Endometrial microvascular endothelial cells (primary cell): ENCODE measurements around the gene PIP4K2C. TPM values are rescaled to one million over a fixed set of nuclear protein-coding genes. Genes with fewer than 3 reads are reported as not detected.

Experiments
- in situ Hi-C: cut with HindIII; loops from 2 replicates; pipeline ENCODE4 v1.10.0; 2017; ENCODE audit warnings: low sequenced_read_pairs, low pct_unique_long_range_greater_than_20kb; ENCODE audit errors: inconsistent ontology term
- total RNA-seq: library from RNA; depleted of rRNA; stranded (reverse); fragments of >200 nt; gene quantifications from one replicate; pipeline ENCODE4 v1.2.3, GENCODE V29; 2015; ENCODE audit errors: inconsistent ontology term

The PIP4K2C gene
- 12.5 TPM for total RNA-seq

GRCh38 chr12:57590864-57591781, at the start of gene PIP4K2C:
PIP4K2C (plus strand) TSS chr12:57591192; CDS start chr12:57591290, 98 bp downstream.
- in situ Hi-C loops = no loop called here

- in situ Hi-C loops = no loop called here
Measured at GRCh38 chr12:57541717-57542116, 49.3 kb upstream of the PIP4K2C start.

GRCh38 chr12:57543581-57543980, 47.4 kb upstream of the PIP4K2C start:
- in situ Hi-C loops = no loop called here

- in situ Hi-C loops = no loop called here
Measured at GRCh38 chr12:57545809-57546437, 45.1 kb upstream of the PIP4K2C start.

GRCh38 chr12:57546438-57547287, 44.3 kb upstream of the PIP4K2C start, which contains the start of gene DCTN2:
DCTN2 (minus strand) TSS chr12:57547192; CDS start chr12:57547063, 129 bp downstream.
- in situ Hi-C loops = no loop called here

- in situ Hi-C loops = no loop called here
Measured at GRCh38 chr12:57547288-57548012, 43.5 kb upstream of the PIP4K2C start.

GRCh38 chr12:57548013-57548315, 43.0 kb upstream of the PIP4K2C start:
- in situ Hi-C loops = no loop called here

GRCh38 chr12:57548488-57548887, 42.5 kb upstream of the PIP4K2C start:
- in situ Hi-C loops = no loop called here

- in situ Hi-C loops = no loop called here
Measured at GRCh38 chr12:57549203-57549908, 41.6 kb upstream of the PIP4K2C start.

GRCh38 chr12:57549909-57550640, 40.9 kb upstream of the PIP4K2C start, which contains the start of gene KIF5A:
KIF5A (plus strand) TSS chr12:57550044; CDS start chr12:57550272, 228 bp downstream.
- in situ Hi-C loops = no loop called here

- in situ Hi-C loops = no loop called here
Measured at GRCh38 chr12:57550641-57551549, 40.1 kb upstream of the PIP4K2C start.

- in situ Hi-C loops = no loop called here
Measured at GRCh38 chr12:57551637-57552305, 39.2 kb upstream of the PIP4K2C start.

GRCh38 chr12:57552306-57552651, 38.7 kb upstream of the PIP4K2C start:
- in situ Hi-C loops = no loop called here

GRCh38 chr12:57552835-57553313, 38.1 kb upstream of the PIP4K2C start:
- in situ Hi-C loops = no loop called here

- in situ Hi-C loops = no loop called here
Measured at GRCh38 chr12:57553343-57554202, 37.4 kb upstream of the PIP4K2C start.
